KMS-11 (cell line): ENCODE results near the gene PROC.

Experiments used
- H2AFZ ChIP-seq: fragments of 200-600 bp; sonication (generic); 2 replicates; pipeline ENCODE4 v1.6.1; 2016; ENCODE audit warnings: antibody characterized with exemption, mixed run types, low read depth
- H3K27ac ChIP-seq: fragments of 200-600 bp; sonication (generic); 2 replicates; pipeline ENCODE4 v1.6.1; 2016; ENCODE audit warnings: mild to moderate bottlenecking, mixed run types
- H3K27me3 ChIP-seq: fragments of 200-600 bp; sonication (generic); 2 replicates; pipeline ENCODE4 v1.6.1; 2017; ENCODE audit warnings: mild to moderate bottlenecking, low read depth, mixed run types, moderate library complexity; ENCODE audit not compliant: insufficient read depth
- H3K36me3 ChIP-seq: fragments of 200-600 bp; sonication (generic); 2 replicates; pipeline ENCODE4 v1.6.1; 2017; ENCODE audit warnings: mild to moderate bottlenecking, mixed run types; ENCODE audit not compliant: insufficient read depth
- H3K4me1 ChIP-seq: fragments of 200-600 bp; sonication (generic); 2 replicates; pipeline ENCODE4 v1.6.1; 2016; ENCODE audit warnings: mild to moderate bottlenecking, low read depth, mixed run types; ENCODE audit not compliant: poor library complexity, severe bottlenecking
- H3K4me2 ChIP-seq: fragments of 200-600 bp; sonication (generic); 2 replicates; pipeline ENCODE4 v1.7.0; 2016; ENCODE audit warnings: mild to moderate bottlenecking, mixed run types
- H3K4me3 ChIP-seq: fragments of 200-600 bp; sonication (generic); IDR thresholded peaks from 2 replicates; pipeline ENCODE4 v1.6.1; 2017; ENCODE audit warnings: low read depth, low read length, mixed read lengths; ENCODE audit not compliant: insufficient read depth
- H3K79me2 ChIP-seq: fragments of 200-600 bp; sonication (generic); 2 replicates; pipeline ENCODE4 v1.6.1; 2016; ENCODE audit warnings: low read depth, mixed run types; ENCODE audit not compliant: insufficient read depth
- H3K9ac ChIP-seq: fragments of 200-600 bp; sonication (generic); 2 replicates; pipeline ENCODE4 v1.6.1; 2016; ENCODE audit warnings: mild to moderate bottlenecking, mixed run types
- H4K20me1 ChIP-seq: fragments of 200-600 bp; sonication (generic); 2 replicates; pipeline ENCODE4 v1.6.1; 2016; ENCODE audit warnings: mild to moderate bottlenecking, mixed run types; ENCODE audit not compliant: insufficient read depth
- TF ChIP-seq, protein P1 (sequence below): fragments of 200-600 bp; sonication (generic); conservative IDR thresholded peaks from 2 replicates; pipeline ENCODE4 v1.6.1; 2017; ENCODE audit warnings: low read depth, mild to moderate bottlenecking, antibody characterized with exemption, low read length, moderate library complexity, mixed read lengths

The PROC gene

DNA sequence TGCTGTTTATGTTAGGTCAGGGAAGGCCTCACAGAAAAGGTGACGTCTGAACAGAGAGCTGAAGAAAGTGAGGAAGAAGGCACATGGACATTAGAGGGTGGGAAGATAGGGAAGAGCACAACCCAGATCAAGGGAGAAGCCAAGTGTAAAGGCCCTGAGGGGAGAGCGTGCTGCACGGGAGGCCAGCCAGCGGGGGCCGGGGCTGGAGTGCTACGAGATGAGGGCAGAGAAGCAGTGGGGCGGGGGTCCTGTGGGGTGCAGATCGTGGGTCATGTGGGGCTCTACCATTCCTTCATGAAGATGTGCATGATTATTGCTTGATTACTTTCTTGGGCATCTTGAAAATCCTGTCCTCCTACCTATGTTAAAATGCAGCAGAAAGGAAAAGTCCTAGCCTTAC is 50.8 kb downstream of the PROC start:
- H4K20me1 ChIP-seq: no peaks in the 10 kb centered on the region
- H3K27me3 ChIP-seq: no peaks in the 10 kb centered on the region
- H3K9ac ChIP-seq: no peak overlapping the region
- no peak overlapping the region for H3K4me3 ChIP-seq
- TF ChIP-seq, protein P1, sequence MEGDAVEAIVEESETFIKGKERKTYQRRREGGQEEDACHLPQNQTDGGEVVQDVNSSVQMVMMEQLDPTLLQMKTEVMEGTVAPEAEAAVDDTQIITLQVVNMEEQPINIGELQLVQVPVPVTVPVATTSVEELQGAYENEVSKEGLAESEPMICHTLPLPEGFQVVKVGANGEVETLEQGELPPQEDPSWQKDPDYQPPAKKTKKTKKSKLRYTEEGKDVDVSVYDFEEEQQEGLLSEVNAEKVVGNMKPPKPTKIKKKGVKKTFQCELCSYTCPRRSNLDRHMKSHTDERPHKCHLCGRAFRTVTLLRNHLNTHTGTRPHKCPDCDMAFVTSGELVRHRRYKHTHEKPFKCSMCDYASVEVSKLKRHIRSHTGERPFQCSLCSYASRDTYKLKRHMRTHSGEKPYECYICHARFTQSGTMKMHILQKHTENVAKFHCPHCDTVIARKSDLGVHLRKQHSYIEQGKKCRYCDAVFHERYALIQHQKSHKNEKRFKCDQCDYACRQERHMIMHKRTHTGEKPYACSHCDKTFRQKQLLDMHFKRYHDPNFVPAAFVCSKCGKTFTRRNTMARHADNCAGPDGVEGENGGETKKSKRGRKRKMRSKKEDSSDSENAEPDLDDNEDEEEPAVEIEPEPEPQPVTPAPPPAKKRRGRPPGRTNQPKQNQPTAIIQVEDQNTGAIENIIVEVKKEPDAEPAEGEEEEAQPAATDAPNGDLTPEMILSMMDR: no peak
- H3K4me1 ChIP-seq: no peaks in the 10 kb centered on the region
- no peak overlapping the region for H2AFZ ChIP-seq
- no peak overlapping the region for H3K4me2 ChIP-seq
- no peaks in the 10 kb centered on the region for H3K79me2 ChIP-seq
- no peaks in the 10 kb centered on the region for H3K36me3 ChIP-seq
- H3K27ac ChIP-seq: no peak overlapping the region

DNA sequence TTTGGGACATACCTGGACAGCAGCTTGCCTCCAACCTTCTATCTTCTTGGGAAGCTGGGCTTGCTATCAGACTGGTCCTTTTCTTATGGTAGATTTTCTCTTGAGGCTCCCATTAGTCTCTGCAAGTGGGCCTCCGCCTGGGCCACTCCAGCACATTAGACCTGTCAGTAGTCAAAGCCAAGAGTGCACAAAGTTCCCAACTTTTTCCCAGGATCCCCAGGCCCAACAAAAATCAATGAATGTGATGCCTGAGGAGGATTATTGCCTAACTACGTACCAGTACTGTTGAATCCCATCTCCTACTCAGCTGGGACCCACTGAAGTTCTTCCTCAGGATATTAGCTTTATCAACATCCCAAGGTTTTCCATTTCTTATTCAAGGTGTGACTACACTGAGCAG is 51.7 kb downstream of the PROC start:
- Histone ChIP-seq H3K27me3 (no peaks in the 10 kb centered on the region), H3K27ac (no peak overlapping the region), H3K79me2 (no peaks in the 10 kb centered on the region), H3K4me1 (no peaks in the 10 kb centered on the region), H2AFZ (no peak overlapping the region), H3K4me3 (no peak overlapping the region), H3K4me2 (no peak overlapping the region), H3K9ac (no peak overlapping the region), H3K36me3 (no peaks in the 10 kb centered on the region), H4K20me1 (no peaks in the 10 kb centered on the region)
- TF ChIP-seq, protein P1: no peak

DNA sequence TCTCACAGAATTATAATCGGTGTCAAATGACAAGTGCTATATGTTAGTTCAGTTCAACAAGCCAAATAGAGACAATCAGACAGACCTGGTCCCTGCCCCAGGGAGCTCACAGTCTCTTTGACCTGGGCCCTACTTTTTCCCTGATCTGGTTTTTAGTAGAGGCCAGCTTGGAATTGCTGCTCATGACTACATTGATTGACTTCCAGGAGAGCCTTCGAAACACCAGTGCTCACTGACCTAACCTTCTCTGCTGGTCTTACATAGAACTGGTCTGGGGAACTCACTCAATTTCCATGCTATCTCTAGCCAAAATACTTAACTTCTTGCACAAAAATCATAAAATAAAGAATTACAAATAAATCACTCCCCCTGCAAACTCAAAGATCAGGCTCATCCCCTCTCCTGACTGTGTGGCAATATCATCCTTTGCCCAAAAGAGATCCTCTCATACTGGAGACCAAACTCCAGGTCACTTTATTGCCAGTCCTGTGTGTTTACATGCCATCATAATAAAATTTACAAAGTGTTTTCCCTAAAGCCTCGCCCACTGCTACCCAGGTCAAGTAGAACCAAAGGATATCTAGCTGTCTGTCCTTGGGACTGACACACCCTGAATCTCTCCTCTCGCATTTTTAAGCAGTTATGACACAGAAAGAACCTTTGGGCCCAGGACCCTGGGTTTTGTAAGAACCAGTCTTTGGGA is 53.2 kb downstream of the PROC start:
- H2AFZ ChIP-seq: no peak overlapping the region
- H3K4me3 ChIP-seq: no peak overlapping the region
- H3K9ac ChIP-seq: no peak overlapping the region
- H3K36me3 ChIP-seq: no peaks in the 10 kb centered on the region
- no peaks in the 10 kb centered on the region for H3K79me2 ChIP-seq
- H4K20me1 ChIP-seq: no peaks in the 10 kb centered on the region
- no peaks in the 10 kb centered on the region for H3K4me1 ChIP-seq
- TF ChIP-seq, protein P1: no peak
- no peaks in the 10 kb centered on the region for H3K27me3 ChIP-seq
- no peak overlapping the region for H3K27ac ChIP-seq
- H3K4me2 ChIP-seq: no peak overlapping the region

- H3K27me3 ChIP-seq: no peaks in the 10 kb centered on the region
- no peak overlapping the region for H2AFZ ChIP-seq
- H3K27ac ChIP-seq: no peak overlapping the region
- H3K36me3 ChIP-seq: no peaks in the 10 kb centered on the region
- no peak overlapping the region for H3K4me3 ChIP-seq
- no peaks in the 10 kb centered on the region for H4K20me1 ChIP-seq
- H3K4me2 ChIP-seq: no peak overlapping the region
- TF ChIP-seq, protein P1: no peak
- H3K9ac ChIP-seq: no peak overlapping the region
- H3K79me2 ChIP-seq: no peaks in the 10 kb centered on the region
- H3K4me1 ChIP-seq: no peaks in the 10 kb centered on the region
Observed at GRCh38 chr2:127472268-127472667, 54.0 kb downstream of the PROC start.
